ENCODE measurements around the gene CLRN1. TPM values are rescaled to one million over a fixed set of nuclear protein-coding genes. Genes with fewer than 3 reads are reported as not detected.
"Not testable (repeated sequence)": the region's sequence is repeated elsewhere in the genome, so short reads cannot be mapped to it uniquely, and the experiment has no call there.

Gene CLRN1
- total RNA-seq, 1 donor from 2014 or later = not detected

DNA sequence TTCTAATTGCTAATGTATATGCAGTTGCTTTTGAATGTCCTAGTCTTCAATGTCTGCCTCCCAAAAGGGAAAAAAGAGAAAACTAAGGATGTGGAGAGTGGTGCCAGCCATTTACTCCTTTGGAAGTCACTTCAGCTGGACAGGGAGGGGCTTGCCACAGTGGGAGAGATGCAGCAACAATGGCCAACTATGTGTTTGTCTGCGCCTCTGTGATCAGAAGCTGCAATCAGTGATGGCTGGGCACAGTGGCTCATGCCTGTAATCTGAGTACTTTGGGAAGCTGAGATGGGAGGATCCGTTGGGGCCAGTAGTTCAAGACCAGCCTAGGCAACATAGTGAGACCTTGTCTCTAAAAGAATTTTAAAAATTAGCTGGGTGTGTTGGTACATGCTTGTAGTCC, 16.7 kb upstream of the CLRN1 start:
- no peaks in the 10 kb centered on the region for H3K36me3 ChIP-seq (ENCODE audit: insufficient read depth, low read length)
- TF ChIP-seq, protein P1, sequence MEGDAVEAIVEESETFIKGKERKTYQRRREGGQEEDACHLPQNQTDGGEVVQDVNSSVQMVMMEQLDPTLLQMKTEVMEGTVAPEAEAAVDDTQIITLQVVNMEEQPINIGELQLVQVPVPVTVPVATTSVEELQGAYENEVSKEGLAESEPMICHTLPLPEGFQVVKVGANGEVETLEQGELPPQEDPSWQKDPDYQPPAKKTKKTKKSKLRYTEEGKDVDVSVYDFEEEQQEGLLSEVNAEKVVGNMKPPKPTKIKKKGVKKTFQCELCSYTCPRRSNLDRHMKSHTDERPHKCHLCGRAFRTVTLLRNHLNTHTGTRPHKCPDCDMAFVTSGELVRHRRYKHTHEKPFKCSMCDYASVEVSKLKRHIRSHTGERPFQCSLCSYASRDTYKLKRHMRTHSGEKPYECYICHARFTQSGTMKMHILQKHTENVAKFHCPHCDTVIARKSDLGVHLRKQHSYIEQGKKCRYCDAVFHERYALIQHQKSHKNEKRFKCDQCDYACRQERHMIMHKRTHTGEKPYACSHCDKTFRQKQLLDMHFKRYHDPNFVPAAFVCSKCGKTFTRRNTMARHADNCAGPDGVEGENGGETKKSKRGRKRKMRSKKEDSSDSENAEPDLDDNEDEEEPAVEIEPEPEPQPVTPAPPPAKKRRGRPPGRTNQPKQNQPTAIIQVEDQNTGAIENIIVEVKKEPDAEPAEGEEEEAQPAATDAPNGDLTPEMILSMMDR (IDR thresholded peaks at IDR 0.05; ENCODE audit: insufficient read depth, low read depth, low read length) = no peak
- no peaks in the 10 kb centered on the region for H3K79me2 ChIP-seq (ENCODE audit: insufficient read depth, low read length)
- no peak overlapping the region for H3K9ac ChIP-seq (ENCODE audit: low read length)
- Mint-ChIP-seq H3K9me3 (ENCODE audit: unreplicated experiment) (peaks cover 4% of the 10 kb centered on the region), H3K27me3 (ENCODE audit: low read depth, unreplicated experiment) (no peaks in the 10 kb centered on the region), H3K27ac (ENCODE audit: unreplicated experiment) (no peak overlapping the region), H3K4me3 (ENCODE audit: unreplicated experiment) (no peak overlapping the region), H3K4me1 (ENCODE audit: low read depth, unreplicated experiment) (no peaks in the 10 kb centered on the region), H3K36me3 (ENCODE audit: low read depth, unreplicated experiment) (peaks cover under 1% of the 10 kb centered on the region)
- no peak for DNase-seq (ENCODE audit: low read depth)
- FAIRE-seq = no peak
- no peak overlapping the region for H2AFZ ChIP-seq (ENCODE audit: low read depth, low read length)
- no peaks in the 10 kb centered on the region for H4K20me1 ChIP-seq (ENCODE audit: insufficient read depth, low read length)
- no peak overlapping the region for H3K4me2 ChIP-seq (ENCODE audit: low read length)
- no peaks in the 10 kb centered on the region for H3K4me1 ChIP-seq (ENCODE audit: insufficient read depth, low read length)
- H3K27ac ChIP-seq (ENCODE audit: low read depth, low read length) = no peak overlapping the region
- H3K9me3 ChIP-seq (ENCODE audit: insufficient read depth, low read depth, low read length) = no peaks in the 10 kb centered on the region
- H3K27me3 ChIP-seq (ENCODE audit: insufficient read depth, low read length) = no peaks in the 10 kb centered on the region
- no peak overlapping the region for H3K4me3 ChIP-seq (ENCODE audit: insufficient read depth, low read depth, low read length)

DNA sequence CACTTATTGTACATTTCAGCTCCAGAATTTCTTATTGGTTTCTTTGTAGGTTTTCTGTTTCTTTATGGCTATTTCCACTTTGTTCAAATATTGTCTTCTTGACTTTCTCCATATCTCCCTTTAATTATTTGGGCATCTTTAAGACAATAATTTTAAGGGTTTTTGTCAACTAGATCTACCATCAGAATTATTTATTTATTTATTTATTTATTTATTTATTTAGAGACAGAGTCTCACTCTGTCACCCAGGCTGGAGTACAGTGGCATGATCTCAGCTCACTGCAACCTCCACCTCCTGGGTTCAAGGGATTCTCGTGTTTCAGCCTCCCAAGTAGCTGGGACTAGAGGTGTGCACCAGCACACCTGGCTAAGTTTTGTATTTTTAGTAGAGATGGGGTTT, 15.9 kb upstream of the CLRN1 start:
- not testable (repeated sequence) for H3K4me1 ChIP-seq (ENCODE audit: insufficient read depth, low read length); H3K4me2 ChIP-seq (ENCODE audit: low read length); H3K27me3 Mint-ChIP-seq (ENCODE audit: low read depth, unreplicated experiment); H3K9ac ChIP-seq (ENCODE audit: low read length); H3K27me3 ChIP-seq (ENCODE audit: insufficient read depth, low read length); H3K36me3 Mint-ChIP-seq (ENCODE audit: low read depth, unreplicated experiment); FAIRE-seq; H3K4me3 Mint-ChIP-seq (ENCODE audit: unreplicated experiment); H3K9me3 ChIP-seq (ENCODE audit: insufficient read depth, low read depth, low read length); H2AFZ ChIP-seq (ENCODE audit: low read depth, low read length); H4K20me1 ChIP-seq (ENCODE audit: insufficient read depth, low read length); DNase-seq (ENCODE audit: low read depth); H3K27ac Mint-ChIP-seq (ENCODE audit: unreplicated experiment); H3K9me3 Mint-ChIP-seq (ENCODE audit: unreplicated experiment); H3K4me1 Mint-ChIP-seq (ENCODE audit: low read depth, unreplicated experiment); H3K79me2 ChIP-seq (ENCODE audit: insufficient read depth, low read length); H3K27ac ChIP-seq (ENCODE audit: low read depth, low read length); H3K36me3 ChIP-seq (ENCODE audit: insufficient read depth, low read length); H3K4me3 ChIP-seq (ENCODE audit: insufficient read depth, low read depth, low read length)

DNA sequence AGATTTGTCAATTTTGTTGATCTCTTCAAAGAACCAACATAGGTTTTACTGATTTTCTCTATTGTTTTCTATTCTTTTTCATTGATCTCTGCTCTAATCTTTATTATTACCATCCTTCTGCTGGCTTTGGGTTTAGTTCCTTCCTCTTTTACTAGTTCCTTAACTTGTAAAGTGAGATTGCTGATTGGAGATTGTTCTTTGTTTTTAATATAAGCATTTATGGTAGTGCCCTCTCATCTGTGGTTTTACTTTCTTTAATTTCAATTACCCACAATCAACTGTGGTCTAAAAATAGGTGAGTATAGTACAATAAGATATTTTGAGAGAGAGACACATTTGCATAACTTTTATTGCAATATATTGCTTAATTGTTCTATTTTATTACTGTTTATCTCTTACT, 13.2 kb upstream of the CLRN1 start:
- H3K79me2 ChIP-seq (ENCODE audit: insufficient read depth, low read length) = no peaks in the 10 kb centered on the region
- no peaks in the 10 kb centered on the region for H3K9me3 ChIP-seq (ENCODE audit: insufficient read depth, low read depth, low read length)
- no peaks in the 10 kb centered on the region for H4K20me1 ChIP-seq (ENCODE audit: insufficient read depth, low read length)
- Mint-ChIP-seq H3K27ac (ENCODE audit: unreplicated experiment) (no peak overlapping the region), H3K9me3 (ENCODE audit: unreplicated experiment) (no peaks in the 10 kb centered on the region), H3K4me3 (ENCODE audit: unreplicated experiment) (no peak overlapping the region), H3K27me3 (ENCODE audit: low read depth, unreplicated experiment) (no peaks in the 10 kb centered on the region), H3K36me3 (ENCODE audit: low read depth, unreplicated experiment) (no peaks in the 10 kb centered on the region), H3K4me1 (ENCODE audit: low read depth, unreplicated experiment) (no peaks in the 10 kb centered on the region)
- H3K36me3 ChIP-seq (ENCODE audit: insufficient read depth, low read length) = no peaks in the 10 kb centered on the region
- no peak overlapping the region for H3K4me3 ChIP-seq (ENCODE audit: insufficient read depth, low read depth, low read length)
- H3K27ac ChIP-seq (ENCODE audit: low read depth, low read length) = no peak overlapping the region
- H3K9ac ChIP-seq (ENCODE audit: low read length) = no peak overlapping the region
- DNase-seq (ENCODE audit: low read depth) (no peak), FAIRE-seq (no peak)
- peaks cover 4% of the 10 kb centered on the region for H3K27me3 ChIP-seq (ENCODE audit: insufficient read depth, low read length)
- H2AFZ ChIP-seq (ENCODE audit: low read depth, low read length) = no peak overlapping the region
- TF ChIP-seq, protein P1 (IDR thresholded peaks at IDR 0.05; ENCODE audit: insufficient read depth, low read depth, low read length) = no peak
- TF ChIP-seq EZH2 (IDR thresholded peaks at IDR 0.05; ENCODE audit: insufficient read depth, low read length) = no peak
- H3K4me1 ChIP-seq (ENCODE audit: insufficient read depth, low read length) = no peaks in the 10 kb centered on the region
- no peak overlapping the region for H3K4me2 ChIP-seq (ENCODE audit: low read length)
